Measurements from ENCODE around the gene IFT52.
"Not testable (repeated sequence)": the region's sequence is repeated elsewhere in the genome, so short reads cannot be mapped to it uniquely, and the experiment has no call there.

IFT52 gene

DNA sequence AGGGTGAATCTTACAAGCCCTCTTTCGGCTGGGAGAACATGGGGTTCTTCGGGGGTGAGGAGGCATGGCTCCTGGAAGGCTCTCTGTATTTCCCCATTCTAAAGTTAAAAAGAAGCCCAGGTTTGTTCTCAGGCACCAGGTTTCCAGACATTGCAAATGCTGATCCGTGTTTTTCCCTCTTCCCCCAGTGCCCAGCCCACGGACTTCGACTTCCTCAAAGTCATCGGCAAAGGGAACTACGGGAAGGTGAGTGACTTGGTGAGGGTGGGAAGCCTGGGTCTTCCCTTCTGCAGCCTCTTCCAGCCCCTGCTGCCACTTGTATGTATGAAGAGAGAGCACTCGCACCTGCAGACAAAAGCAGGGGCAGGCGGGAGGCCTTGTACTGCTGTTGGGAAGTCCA is 23.3 kb upstream of the IFT52 start:
- DNase-seq (ENCODE audit: low read depth) = no peak

DNA sequence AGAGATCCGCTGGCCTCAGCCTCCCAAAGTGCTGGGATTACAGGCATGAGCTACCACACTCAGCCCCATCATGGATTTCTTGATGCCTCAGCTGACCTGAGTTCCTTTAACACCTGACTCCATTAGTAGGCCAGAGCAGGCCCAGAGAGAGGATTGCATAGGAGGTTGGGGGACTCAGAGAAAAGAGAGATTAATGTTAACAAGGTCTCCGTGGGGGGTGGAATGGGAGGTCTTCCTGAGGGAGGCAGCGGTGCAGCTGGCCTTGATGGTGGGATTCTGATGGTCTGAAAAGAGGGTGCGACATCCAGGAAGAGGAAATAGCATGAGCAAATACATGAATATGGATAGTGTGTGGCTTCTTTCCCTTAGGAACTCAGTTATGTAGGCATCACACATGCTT is 22.0 kb upstream of the IFT52 start:
- DNase-seq (ENCODE audit: low read depth) = no peak

DNA sequence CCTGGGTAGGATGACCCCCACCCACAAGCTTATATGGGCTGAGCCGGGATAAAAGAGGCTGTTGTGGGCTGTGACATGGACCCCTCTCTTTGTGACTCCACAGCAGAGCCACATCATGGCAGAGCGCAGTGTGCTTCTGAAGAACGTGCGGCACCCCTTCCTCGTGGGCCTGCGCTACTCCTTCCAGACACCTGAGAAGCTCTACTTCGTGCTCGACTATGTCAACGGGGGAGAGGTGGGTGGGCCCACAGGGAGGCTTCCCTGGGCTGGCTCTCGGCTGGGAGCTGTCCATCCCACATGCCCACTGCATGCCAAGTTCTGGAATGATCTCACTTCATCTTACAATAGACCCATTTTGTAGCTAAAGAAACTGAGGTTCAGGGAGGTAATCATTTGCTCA is 21.5 kb upstream of the IFT52 start:
- DNase-seq (ENCODE audit: low read depth) = no peak

DNA sequence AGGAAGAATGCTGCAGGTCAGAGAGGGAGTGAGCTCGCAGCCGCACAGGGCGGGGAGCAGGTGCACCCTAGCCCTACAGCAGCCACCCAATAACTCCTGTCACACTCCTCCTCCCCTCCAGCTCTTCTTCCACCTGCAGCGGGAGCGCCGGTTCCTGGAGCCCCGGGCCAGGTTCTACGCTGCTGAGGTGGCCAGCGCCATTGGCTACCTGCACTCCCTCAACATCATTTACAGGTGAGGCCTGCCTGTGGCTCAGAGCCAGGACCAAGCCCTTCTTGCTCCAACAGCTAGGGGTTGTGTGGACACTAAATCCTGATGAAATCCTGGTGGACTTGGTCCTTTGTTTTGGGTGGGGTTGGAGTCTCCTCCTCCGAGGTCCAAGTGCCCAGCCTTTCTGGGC is 20.2 kb upstream of the IFT52 start:
- DNase-seq (ENCODE audit: low read depth) = no peak

DNA sequence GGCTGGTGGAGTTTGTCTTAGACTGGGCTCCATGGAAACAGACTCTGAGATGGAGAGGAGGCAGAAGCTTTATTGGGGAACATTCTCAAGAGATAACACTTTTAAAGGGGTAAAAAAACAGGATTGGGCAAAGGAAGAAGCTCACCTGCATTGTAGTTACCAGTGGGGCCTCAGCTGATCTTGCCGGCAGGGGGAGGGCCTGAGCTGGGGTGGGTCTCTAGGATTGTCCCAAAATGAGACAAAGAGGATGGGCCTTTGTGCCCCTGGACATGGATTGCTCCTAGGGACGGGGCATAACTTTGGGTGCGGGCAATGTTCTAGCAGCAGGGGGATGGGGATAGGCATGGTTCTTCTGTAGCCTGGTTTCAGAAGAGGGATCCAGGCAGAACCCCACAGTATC is 19.4 kb upstream of the IFT52 start:
- DNase-seq (ENCODE audit: low read depth) = no peak

DNA sequence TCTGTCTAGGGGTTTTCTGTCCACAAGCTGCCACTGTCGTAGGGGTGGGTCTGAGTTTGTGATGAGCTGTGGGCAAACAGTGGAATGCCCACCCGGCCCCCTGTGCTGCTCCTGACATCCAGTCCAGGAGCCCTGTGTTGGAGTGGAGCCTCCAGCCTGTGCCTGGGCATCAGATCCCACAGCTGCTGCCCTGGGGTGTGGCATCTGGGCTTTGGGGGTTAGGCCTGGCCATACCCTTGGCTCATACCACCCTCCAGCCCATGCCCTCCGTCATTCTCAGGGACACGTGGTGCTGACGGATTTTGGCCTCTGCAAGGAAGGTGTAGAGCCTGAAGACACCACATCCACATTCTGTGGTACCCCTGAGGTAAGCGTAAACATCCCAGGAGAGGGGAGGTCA is 19.0 kb upstream of the IFT52 start:
- no peak for DNase-seq (ENCODE audit: low read depth)

DNA sequence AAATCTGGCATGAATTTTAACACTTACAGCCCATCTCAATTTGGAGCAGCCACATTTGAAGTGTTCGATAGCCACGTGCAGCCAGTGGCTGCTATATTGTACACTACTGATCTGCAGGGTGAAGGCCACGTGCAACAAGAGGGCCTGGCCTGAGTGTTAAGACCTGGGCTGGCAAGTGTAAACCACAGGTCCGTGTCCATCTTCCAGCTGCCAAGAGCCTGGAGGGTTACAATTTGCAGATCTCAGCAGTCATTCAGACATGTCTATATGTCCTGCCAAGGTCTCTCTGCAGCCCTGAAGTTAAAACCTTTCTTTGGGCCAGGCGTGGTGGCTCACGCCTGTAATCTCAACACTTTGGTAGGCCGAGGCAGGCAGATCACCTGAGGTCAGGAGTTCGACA is 17.8 kb upstream of the IFT52 start:
- no peak for DNase-seq (ENCODE audit: low read depth)

DNA sequence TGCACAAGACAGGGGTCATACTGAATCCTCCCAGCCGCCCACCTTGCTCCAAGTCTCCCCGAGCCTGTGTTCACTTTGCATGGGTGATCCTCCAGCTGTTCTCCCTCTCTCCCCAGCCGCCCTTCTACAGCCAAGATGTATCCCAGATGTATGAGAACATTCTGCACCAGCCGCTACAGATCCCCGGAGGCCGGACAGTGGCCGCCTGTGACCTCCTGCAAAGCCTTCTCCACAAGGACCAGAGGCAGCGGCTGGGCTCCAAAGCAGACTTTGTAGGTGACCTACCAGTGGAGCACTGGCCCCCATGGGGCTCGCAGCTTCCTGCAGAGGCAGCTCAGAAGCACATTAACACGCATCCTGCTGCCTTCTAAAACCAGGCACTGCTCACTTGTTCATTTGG is 14.6 kb upstream of the IFT52 start:
- no peak for DNase-seq (ENCODE audit: low read depth)

DNA sequence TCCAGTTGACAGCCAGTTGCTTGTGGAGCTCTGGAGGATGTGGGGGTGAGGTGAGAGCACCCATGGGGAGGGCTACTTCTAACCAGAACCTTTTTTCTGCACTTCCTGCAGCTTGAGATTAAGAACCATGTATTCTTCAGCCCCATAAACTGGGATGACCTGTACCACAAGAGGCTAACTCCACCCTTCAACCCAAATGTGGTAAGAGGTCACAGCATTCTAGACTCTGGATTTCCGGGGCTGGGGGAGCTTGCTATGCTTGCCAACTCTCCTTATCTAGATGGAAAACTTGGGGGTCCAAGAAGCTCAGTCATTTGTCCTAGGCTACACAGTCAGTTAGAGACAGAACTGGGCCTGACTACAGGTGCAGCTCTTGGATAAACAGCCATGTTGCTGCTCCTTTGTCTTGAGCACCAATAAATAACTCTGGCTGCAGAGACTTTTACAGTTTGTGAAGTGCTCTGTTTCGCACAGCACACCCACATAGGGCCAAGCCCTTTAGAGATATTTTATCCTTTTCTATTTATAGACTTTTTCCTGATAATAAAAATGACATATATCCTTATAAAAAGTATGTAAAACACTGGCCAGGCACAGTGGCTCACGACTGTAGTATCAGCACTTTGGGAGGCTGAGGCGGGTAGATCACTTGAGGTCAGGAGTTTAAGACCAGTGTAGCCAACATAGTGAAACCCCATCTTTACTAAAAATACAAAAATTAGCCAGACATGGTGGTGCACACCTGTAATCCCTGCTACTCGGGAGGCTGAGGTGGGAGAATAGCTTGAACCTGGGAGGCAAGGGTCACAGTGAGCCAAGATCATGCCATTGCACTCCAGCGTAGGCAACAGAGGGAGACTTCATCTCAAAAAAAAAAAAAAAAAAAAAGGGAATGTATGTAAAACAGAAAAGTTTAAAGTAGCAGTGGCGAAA is 10.6 kb upstream of the IFT52 start:
- no peak for DNase-seq (ENCODE audit: low read depth)

DNA sequence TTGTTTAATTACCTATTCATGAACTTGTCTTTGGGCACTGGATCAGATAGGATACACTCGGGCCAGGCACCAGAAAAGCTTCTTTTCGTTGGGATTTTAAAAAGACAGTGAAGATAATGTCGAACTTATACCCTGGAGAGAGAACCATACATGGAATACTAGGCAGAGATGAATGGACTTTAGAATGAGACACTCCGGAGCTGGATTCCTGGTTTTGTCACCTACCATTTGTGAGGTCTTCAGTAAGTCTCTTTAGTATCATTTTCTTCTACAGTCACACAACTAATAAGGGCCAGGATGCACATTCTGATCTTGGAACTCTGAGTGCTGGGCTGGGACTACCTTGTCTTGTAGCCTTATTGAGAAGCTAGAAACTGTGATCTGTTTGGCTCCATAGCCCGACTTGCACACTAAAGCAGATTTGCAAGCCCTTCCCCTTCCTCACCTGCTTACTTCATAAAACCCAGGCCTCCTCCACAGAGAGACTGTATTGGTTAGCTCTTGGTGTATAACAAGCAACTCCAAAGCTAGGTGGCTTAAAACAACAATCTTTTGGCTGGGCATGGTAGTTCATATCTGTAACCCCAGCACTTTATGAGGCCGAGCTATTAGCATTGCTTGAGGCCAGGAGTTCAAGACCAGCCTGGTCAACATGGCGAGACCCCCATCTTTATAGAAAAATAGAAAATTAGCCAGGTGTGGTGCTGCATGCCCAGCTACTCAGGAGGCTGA is 7.4 kb upstream of the IFT52 start:
- no peak for DNase-seq (ENCODE audit: low read depth)

DNA sequence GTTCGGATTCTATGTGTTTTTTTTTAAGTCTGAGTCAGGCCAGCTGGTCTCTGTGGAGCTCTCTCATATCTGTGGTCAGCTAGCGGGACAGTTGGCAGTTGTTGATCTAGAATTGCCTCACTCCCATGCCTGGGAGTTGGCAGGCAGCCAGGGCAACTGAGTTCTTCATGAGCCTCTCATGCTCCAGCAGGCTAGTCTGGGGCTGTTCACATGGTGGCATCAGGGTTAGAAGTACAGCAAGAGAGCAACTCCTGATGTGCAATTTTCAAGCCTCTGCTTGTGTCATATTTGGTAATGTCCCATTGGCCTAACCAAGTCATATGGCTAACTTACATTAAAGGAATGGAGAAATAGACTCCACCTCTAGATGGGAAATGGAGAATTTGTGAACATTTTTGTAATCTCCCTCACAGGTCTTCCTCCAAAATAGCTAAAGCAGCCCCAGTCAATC is 6.7 kb upstream of the IFT52 start:
- peak; percentile 49 for DNase-seq (ENCODE audit: low read depth)

DNA sequence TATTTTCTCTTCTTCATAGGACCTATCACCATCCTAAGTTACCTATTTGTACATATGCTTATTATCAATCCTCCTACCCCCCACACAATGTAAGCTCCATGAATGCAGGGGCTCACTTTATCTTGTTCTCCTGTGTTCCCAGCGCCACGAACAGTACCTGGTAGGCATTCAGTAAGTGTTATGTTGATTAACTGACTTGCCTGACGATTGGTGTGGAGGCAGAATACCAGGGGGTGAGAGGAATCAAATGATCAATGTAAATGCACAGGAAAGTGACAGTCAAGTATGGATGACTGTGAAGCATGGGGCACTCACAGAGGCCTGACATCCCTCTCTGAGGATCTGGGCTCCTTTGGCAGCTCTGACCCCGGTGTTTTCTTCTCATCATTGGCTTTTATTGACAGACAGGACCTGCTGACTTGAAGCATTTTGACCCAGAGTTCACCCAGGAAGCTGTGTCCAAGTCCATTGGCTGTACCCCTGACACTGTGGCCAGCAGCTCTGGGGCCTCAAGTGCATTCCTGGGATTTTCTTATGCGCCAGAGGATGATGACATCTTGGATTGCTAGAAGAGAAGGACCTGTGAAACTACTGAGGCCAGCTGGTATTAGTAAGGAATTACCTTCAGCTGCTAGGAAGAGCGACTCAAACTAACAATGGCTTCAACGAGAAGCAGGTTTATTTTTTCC is 6.1 kb upstream of the IFT52 start:
- DNase-seq (ENCODE audit: low read depth) = no peak

DNA sequence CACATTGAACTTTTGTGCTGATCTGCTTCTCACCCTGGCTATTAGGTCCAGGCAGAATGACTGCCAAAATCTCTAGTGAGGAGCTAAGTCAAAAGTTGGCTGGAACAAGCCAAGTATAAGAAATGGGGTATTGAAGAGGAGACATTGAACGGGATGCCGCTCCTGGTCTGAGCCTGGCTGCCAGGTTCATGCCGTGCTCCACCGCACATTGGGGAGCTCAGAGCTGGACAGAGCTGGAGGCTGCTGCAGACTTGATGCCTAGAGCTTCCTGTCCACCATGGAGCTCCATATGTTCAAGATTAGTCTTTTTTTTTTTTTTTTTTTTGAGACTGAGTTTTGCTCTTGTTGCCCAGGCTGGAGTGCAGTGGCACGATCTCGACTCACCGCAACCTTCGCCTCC is 4.1 kb upstream of the IFT52 start:
- no peak for DNase-seq (ENCODE audit: low read depth)

DNA sequence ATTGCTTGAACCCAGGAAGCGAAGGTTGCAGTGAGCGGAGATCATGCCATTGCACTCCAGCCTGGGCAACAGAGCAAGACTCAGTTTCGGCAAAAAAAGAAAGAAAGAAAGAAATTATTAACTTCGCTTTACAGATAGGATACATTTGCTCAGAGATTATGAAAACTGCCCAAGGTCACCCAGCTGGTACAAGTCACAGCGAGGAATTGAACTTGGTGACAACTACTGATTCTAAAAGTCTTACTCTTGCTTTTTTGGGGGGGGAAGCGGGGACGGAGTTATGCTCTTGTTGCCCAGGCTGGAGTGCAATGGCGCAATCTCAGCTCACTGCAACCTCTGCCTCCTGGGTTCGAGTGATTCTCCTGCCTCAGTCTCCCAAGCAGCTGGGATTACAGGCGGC is 2.2 kb upstream of the IFT52 start:
- not testable (repeated sequence) for DNase-seq (ENCODE audit: low read depth)

DNA sequence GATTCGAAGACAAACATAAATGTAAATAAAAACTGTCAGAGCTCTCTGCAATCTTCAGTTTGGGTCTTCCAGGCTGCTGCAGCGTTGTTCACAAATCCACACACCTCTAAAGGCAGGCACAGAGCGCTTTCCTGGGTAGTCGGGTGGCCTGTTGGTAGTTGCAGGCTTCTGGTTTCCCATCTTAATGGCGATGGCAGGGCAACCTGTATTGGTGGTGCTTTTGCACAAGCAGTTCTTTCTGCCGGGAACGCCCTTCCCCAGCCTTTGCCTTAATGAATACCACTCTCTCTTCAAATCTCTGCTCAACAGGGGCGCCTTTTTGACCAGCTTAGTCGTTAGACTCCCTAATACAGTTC is 723 bp upstream of the IFT52 start:
- DNase-seq (ENCODE audit: low read depth) = no peak

DNA sequence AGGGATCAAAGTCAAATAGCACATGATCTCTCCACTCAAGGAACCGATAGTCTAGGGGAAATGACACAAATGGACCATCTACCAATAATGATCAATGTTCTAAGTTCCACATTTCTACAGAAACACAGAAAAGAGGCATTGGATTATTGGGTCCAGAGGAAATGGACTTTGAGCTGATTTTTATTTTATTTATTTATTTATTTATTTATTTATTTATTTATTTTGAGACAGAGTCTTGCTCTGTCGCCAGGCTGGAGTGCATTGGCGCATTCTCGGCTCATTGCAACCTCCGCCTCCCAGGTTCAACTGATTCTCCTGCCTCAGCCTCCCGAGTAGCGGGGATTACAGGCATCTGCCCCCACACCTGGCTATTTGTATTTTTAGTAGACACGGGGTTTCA is 11.2 kb downstream of the IFT52 start:
- not testable (repeated sequence) for DNase-seq (ENCODE audit: low read depth)

DNA sequence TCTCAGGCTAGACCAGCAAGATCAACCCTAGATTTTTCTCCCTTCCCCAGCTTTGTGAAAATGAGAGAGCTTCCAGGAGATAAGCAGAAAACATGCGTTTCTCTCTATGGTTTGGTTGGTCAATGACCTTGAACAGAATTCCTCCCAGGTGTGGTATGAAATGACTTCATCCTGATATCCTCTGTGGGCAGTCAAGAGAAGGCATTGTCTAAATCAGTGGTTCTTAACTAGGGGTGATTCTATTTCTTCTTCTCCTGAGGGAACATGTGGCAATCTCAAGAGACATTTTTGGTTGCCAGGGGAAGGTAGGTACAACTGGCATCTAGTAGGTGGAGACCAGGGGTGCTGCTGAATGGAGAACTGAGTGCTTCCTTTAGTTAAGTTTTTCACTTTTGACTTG is 12.4 kb downstream of the IFT52 start:
- no peak for DNase-seq (ENCODE audit: low read depth)

DNA sequence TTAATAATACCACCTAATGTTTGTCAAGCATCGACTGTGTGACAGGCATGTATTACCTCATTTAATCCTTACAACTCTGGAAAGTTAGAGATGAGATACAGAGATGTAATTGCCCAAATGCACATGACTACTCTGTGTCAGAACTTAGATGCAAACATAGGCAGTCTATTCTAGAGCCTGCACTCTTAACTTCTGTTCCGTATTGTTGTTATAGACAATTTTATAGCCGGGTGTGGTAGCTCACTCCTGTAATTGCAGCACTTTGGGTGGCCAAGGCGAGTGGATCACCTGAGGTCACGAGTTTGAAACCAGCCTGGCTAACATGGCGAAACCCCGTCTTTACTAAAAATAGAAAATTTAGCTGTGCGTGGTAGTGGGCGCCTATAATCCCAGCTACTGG is 15.0 kb downstream of the IFT52 start:
- DNase-seq (ENCODE audit: low read depth) = no peak

DNA sequence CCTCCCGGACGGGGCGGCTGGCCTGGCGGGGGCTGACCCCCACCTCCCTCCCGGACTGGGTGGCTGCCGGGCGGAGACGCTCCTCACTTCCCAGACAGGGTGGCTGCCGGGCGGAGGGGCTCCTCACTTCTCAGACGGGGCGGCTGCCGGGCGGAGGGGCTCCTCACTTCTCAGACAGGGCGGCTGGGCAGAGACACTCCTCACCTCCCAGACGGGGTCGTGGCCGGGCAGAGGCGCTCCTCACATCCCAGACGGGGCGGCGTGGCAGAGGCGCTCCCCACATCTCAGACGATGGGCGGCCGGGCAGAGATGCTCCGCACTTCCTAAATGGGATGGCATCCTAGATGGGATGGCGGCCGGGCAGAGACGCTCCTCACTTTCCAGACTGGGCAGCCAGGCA is 16.5 kb downstream of the IFT52 start:
- not testable (repeated sequence) for DNase-seq (ENCODE audit: low read depth)

DNA sequence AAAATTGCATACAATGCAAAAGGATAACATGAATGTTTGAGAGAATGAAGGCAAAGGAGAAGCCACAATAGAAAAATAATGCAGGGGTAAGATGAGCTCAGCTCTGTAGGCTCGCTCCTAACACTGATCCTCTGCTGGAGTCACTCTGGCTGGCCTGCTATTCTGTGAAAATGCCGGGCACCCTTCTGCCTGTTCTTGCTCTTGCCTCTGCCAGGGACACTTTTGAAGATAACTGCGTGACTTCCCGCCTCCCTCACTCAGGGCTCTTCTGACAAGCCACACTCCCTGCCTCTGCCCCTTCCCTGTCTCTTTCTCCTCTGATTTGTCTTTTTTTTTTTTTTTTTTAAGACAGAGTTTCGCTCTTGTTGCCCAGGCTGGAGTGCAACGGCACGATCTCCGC is 40.9 kb downstream of the IFT52 start:
- no peak for DNase-seq (ENCODE audit: low read depth)

DNA sequence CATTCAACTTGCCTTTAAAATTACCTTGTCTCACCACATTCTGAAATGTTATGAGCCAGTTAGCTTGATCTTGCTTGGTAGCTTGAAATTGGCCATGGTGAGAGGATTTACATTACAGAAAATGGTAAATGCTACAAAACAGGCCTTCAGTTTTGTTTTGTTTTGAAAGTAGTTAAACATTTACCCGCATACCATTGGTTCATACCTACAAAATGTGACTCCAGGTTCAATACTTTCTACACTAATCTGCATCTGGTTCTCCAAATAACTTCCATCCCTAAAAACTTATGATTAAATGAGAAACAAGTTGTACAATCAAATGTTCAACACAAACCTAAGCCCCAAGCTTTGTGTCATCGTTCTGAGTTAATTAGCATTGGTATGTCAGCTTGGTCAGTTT is 45.7 kb downstream of the IFT52 start:
- no peak for DNase-seq (ENCODE audit: low read depth)

DNA sequence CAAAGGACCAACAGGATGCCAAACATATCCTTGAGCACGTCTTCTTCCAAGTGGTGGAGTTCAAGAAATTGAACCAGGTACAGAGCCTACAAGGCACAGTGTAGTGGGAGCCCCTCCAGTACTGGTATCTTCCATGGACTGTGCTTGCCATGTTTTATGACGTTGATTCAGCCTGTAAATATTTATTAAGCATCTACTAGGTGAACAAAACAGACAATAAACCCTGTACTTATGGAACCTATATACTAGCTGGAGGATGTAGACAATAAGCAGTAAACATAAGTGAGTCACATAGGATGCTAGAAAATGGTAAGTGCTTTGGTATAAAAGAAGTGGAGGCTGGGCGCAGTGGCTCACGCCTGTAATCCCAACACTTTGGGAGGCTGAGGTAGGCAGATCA is 51.8 kb downstream of the IFT52 start:
- DNase-seq (ENCODE audit: low read depth) = no peak

DNA sequence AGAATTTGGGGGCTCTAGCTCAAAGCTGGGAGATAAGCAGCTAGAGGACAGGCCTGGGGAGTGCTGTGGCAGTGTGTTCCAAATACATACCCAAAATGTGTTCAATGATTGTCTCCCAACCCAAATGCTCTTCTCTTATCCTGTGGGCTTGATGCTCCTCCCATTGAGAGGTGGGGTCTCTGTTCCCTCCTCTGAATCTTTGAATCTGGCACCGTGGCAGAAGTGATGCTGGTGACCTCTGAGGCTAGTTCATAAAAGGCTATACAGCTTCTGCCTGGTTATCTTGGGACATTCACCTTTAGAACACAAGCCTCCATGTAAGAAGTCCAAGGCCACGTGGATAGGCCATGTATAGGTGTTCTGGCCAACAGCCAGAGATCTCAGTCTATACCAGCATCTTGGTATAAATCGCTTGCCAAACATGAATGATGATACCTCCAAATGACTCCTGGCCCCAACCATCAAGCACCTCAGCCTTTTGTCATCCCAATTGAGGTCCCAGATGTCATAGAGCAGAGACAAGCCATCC is 60.3 kb downstream of the IFT52 start:
- DNase-seq (ENCODE audit: low read depth) = no peak
